Erythroblast (primary cell): ENCODE data around the gene BDH2.

Experiments
- DNase-seq, 2 experiments: peaks; one replicate each; lab custom pipeline; 2025; lab: John Stamatoyannopoulos, UW
- GATA1 ChIP-seq: IDR thresholded peaks from 2 replicates; pipeline ENCODE4 v1.6.1; 2011; ENCODE audit warnings: low read depth, mild to moderate bottlenecking, control low read depth, low read length, moderate library complexity
- POLR2A ChIP-seq: IDR thresholded peaks from 2 replicates; pipeline ENCODE4 v1.6.1; 2011; ENCODE audit warnings: mild to moderate bottlenecking, low read length

Gene BDH2

GRCh38 chr4:103098756-103099440 is 736 bp downstream of the BDH2 start:
- TF ChIP-seq GATA1, result no peak
- DNase-seq, result no peak

- no peak for DNase-seq
- TF ChIP-seq GATA1 (no peak), POLR2A (no peak)
These were observed 1.3 kb downstream of the BDH2 start for GRCh38 chr4:103098341-103098740.

- no peak for TF ChIP-seq GATA1
- no peak for TF ChIP-seq POLR2A
- no peak for DNase-seq
These were observed 2.5 kb downstream of the BDH2 start for GRCh38 chr4:103097112-103097511.

- TF ChIP-seq POLR2A (no peak), GATA1 (no peak)
These were observed 4.6 kb downstream of the BDH2 start for GRCh38 chr4:103095080-103095479.

GRCh38 chr4:103092245-103092644 is 7.4 kb downstream of the BDH2 start:
- no peak for TF ChIP-seq POLR2A
- no peak for TF ChIP-seq GATA1
- DNase-seq, result no peak

More at GRCh38 chr4:103095080-103095479, 4.6 kb downstream of the BDH2 start:
- DNase-seq, result no peak

GRCh38 chr4:103091601-103092223 is 7.9 kb downstream of the BDH2 start:
- TF ChIP-seq POLR2A (no peak), GATA1 (no peak)
- DNase-seq, result peak; percentile 77 to 84

GRCh38 chr4:103089481-103089880 is 10.2 kb downstream of the BDH2 start:
- TF ChIP-seq POLR2A, result no peak
- no peak for TF ChIP-seq GATA1
- DNase-seq, result no peak

- TF ChIP-seq GATA1, result no peak
- no peak for TF ChIP-seq POLR2A
- DNase-seq, result no peak
These were observed 13.1 kb downstream of the BDH2 start for GRCh38 chr4:103086551-103086950.

GRCh38 chr4:103085555-103086196 is 14.0 kb downstream of the BDH2 start:
- TF ChIP-seq GATA1 (no peak), POLR2A (no peak)
- DNase-seq, result no peak

GRCh38 chr4:103079621-103080020 is 20.0 kb downstream of the BDH2 start:
- no peak for DNase-seq
- no peak for TF ChIP-seq POLR2A
- no peak for TF ChIP-seq GATA1

GRCh38 chr4:103076747-103077347 is 22.8 kb downstream of the BDH2 start, which contains the start of gene SLC9B2:
Gene SLC9B2 (minus strand): TSS chr4:103076761. CDS start chr4:103067550, 9,211 bp downstream.
- DNase-seq, result peak in 1 of 2 experiments; percentile 79
- TF ChIP-seq GATA1 (no peak), POLR2A (peak; percentile 32)

GRCh38 chr4:103075894-103076746 is 23.5 kb downstream of the BDH2 start:
- DNase-seq, result peak; percentile 87 to 89
- TF ChIP-seq POLR2A (peak; percentile 81), GATA1 (no peak)

- peak; percentile 35 to 50 for DNase-seq
- no peak for TF ChIP-seq POLR2A
- TF ChIP-seq GATA1, result no peak
These were observed 24.2 kb downstream of the BDH2 start for GRCh38 chr4:103075435-103075893.
